Activated CD8-positive, alpha-beta memory T cell treated with anti-CD3 and anti-CD28 coated beads, Interleukin-2, amount 50 U/mL, for 24 hours (primary cell): ENCODE data around the gene TMEM163.
"Not testable (repeated sequence)": the region's sequence is repeated elsewhere in the genome, so short reads cannot be mapped to it uniquely, and the experiment has no call there.

Experiments used
- DNase-seq: peaks from one replicate; pipeline ENCODE4 v3.0.0-alpha.2; 2020; ENCODE audit errors: extremely low read depth

TMEM163 gene

GRCh38 chr2:134581877-134582546, 136.8 kb downstream of the TMEM163 start:
- no peak for DNase-seq

- no peak for DNase-seq
These were observed 140.5 kb downstream of the TMEM163 start for GRCh38 chr2:134578316-134578715.

DNA sequence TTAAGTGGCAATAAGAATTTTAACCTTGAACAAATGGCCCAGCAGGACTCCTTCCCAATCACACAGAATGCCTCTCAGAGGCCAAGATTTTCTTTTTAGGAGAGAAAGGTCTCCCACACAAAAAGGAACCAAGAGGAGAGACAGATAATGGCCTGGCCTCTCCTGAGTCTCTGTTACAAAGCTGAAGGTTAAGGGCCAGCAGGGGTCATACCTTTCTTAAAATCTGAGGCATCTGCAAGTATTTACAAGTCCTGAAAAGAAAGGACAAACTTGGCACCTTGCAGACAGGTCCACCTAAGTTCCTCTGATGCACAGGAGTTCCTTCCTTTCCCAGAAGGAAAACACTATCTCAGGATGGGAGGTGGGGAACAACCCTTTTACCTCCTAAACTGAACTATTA, 142.3 kb downstream of the TMEM163 start:
- DNase-seq = no peak

DNA sequence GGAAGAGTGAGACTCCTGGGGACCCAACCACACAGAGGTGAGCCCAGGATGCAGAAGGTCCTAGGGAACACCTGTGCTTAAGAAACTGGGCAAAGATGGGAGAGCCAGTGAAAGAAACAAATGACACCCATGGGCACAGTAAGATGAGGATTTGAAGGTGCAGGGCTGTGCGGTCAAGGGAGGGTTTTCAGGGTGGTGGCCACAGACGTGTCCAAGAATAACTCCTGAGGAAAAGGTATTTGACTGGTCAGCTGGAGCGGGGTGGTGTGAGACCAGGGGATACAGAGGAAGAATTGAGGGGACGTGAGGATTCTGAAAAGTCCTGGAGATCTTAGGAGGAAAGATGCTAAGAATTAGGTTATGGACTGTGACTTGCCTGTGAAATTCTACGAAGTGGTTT, 142.9 kb downstream of the TMEM163 start:
- DNase-seq = no peak

DNA sequence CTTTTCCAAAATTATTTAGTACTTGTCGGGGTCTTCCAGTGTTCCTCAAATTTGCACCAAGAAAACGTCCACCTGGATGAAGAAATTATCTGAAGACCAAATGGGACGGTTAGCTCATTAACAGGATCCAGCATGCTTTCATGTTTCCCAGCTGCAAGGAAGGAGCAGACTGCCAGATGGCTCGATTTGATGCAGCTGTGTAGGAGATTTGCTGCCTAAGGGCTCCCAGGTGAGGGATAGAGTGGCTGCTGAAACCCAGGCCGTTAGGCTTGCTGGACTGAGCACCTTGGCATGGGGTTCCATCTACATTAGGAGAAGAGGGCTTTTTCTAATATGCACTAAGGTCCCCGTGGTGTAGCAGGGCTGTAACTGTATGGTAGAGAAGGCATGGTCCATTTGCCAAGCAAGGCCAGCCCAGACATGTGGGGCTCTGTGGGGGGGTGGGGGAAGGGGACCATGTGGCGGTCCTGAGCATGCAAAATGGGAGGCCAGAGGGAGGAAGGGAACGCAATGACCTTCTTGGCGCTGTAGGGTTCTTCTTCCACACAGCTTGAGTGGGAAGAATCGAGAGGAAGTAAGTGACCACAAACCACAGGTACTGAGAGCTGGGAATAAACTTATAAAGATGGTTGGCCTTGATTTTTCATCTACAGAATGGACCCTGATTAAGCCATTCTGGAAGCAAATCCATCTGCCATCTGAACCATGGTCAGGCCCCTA, 144.0 kb downstream of the TMEM163 start:
- DNase-seq = no peak

DNA sequence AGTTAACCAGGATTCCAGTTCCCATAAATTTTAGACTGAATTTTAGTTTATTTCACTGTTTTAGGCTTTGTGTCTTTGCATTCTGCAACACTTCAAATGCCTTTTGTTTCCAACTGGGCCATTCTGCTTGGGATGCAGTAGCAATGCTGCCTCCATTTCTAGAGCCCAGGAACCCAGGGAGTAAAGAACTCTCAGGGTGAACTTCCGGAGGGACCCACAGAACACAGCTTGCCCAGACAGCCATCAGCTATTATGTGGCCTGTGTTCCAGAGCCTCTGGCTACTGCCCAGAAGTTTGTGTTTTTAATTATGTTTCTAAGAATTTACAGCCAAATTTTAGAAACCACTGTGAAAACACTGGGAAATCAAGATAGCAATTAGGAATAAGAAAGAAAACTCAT, 145.1 kb downstream of the TMEM163 start:
- DNase-seq = no peak

DNA sequence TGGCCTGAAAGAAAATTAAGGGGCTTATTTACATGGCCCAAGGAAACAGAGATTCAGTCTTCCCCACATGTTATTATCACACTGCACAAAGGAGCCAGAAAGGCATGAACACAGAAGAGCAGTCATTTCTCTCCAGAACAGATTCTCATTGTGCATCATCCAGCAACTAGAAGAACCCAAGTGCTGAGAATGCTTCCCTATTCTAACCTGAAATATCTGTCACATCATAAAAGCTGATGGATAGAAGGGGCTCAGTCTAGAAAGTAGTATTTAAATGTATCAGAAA, 145.8 kb downstream of the TMEM163 start:
- DNase-seq = no peak

- no peak for DNase-seq
These were observed 146.3 kb downstream of the TMEM163 start for GRCh38 chr2:134572314-134573084.

DNA sequence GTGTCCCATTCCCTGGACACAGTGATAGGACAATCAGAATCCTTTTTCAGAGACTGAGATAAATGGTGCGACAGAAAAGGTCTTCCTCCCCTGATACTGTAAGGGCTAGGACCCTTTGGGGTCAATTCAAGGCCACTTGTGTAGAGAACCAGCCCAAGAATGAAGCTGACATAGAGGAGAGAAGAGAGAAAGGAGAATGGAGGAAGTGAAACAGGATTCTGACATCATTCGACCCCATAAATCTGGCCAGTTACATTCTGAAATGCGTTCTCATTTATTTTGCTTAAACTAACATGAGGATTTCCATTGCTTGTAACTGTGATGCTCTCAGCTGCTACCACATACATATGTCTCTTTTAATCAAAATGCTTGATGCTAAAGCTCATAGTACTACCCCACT, 148.1 kb downstream of the TMEM163 start:
- no peak for DNase-seq

- no peak for DNase-seq
These were observed 150.4 kb downstream of the TMEM163 start for GRCh38 chr2:134568413-134568812.

- DNase-seq = no peak
These were observed 151.1 kb downstream of the TMEM163 start for GRCh38 chr2:134567666-134568065.

GRCh38 chr2:134564955-134565354, 153.8 kb downstream of the TMEM163 start:
- DNase-seq = not testable (repeated sequence)

DNA sequence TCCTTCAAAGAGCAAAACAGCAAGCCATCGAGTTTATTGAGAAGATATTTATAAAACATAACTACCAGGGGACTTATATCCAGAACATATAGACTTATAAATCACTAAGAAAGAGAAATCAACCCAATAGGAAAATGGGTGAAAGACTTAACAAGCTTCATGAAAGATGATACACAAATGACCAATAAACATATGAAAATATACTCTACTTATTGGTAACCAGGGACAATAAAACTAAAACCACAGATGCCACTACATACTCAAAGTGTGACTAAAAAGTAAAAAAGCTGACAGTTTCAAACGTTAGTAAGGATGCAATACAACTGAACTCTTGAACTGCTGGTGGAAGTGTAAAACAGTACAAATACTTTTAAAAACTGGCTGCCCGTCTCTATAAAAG, 154.3 kb downstream of the TMEM163 start:
- no peak for DNase-seq

GRCh38 chr2:134558208-134558830, 160.5 kb downstream of the TMEM163 start:
- DNase-seq = no peak

DNA sequence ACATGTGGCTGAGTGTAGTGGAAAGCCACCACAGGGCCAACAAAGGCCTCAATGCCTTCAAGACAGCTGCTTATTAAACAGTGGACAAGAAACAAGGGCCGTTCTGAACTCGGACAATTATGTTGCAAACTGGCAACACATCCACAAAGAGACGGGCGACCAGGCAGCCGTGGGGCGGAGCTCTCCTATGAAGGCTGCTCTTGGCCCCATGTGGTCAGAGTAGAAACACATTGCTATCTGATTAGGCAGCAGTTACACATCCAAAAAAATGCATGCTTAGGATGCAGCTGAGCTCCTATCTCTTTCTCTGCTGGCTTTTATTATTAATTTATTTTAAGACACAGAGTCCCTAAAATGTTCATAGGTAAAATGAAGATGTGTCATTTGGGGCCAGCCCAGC, 163.4 kb downstream of the TMEM163 start:
- DNase-seq = no peak

DNA sequence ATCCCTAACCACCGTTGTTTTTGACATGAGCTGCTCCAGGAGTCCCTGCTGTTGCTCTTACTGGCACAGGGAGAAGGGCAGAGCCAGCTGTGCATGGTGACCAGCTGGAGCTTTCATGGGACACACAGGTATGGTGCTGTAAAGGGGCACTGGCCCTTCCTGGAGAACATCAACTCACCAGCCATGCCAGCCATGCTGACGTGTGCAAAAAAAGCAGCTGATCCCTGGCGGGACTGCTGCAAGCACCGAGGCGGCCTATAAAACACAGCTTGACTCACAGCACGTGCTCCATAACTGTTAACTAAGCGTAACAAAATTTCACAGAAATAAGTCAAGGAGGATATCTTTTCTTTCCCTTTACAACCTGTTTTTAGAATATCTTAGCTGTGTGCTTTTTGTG, 165.1 kb downstream of the TMEM163 start:
- DNase-seq = no peak

- no peak for DNase-seq
These were observed 168.1 kb downstream of the TMEM163 start for GRCh38 chr2:134550566-134551164.

DNA sequence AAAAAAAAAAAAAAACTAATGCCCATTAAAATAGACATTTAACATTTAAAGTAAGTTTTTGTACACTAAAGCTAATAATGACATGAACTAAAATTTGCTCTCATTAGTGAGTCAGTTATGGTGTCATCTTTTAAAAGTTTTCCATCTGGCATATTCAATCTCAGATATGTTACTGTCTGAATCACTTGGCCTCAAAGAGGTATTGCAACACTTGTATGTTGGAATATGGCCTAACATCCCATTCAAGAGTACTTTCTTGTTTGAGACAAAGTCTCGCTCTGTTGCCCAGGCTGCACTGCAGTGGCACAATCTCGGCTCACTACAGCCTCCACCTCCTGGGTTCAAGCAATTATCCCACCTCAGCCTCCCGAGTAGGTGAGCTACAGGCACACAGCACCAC, 169.7 kb downstream of the TMEM163 start:
- DNase-seq = no peak

- DNase-seq = no peak
These were observed 177.8 kb downstream of the TMEM163 start for GRCh38 chr2:134540990-134541389.

DNA sequence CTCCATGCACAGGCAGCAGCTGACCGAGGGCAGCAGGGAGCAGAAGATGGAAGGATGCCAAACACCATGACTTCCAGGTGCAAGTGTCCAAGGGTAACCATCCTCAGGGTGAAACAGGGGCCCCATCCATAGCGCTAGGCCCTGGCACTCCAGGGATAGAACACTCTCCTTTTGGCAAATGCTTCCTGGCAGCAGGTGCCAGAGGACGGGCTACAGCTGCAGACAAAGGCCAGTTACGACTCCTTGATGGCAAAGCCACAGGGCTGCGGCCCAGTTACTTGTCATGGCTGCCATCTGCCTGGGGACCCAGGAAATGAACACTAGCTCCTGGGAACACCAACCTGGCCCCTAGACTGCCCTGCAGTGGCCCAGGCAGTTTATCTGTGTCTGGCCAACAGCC, 178.8 kb downstream of the TMEM163 start:
- no peak for DNase-seq

GRCh38 chr2:134537702-134538101, 181.1 kb downstream of the TMEM163 start:
- no peak for DNase-seq

GRCh38 chr2:134537121-134537520, 181.7 kb downstream of the TMEM163 start:
- DNase-seq = no peak
